HG03175 (cell line): Measurements from ENCODE around the gene CEACAM19.
"Not testable (repeated sequence)": the region's sequence is repeated elsewhere in the genome, so short reads cannot be mapped to it uniquely, and the experiment has no call there.

Experiments
- ATAC-seq: cut with Tn5 transposase; IDR thresholded peaks from one replicate; pipeline ENCODE4 v1.9.1; 2021; ENCODE audit warnings: mild to moderate bottlenecking, moderate library complexity; ENCODE audit not compliant: unreplicated experiment

CEACAM19 gene

DNA sequence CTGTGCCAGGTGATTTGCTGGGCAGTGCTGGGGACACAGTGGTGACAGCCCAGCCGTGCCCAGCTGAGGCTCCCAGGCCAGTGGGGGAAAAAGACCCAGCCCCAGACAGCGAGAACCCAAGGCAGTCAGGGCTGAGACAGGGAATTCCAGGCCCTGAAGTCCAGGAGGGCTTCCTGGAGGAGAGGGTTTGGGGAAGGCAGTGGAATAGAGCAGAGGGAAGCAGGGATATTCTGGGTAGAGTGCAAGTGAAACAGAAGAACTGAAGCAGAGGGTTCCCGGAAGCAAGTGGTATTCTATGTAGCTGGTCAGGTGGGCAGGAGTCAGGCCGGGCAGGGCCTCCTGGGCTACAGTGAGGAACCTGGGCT is 26.4 kb downstream of the CEACAM19 start:
- no peak for ATAC-seq

DNA sequence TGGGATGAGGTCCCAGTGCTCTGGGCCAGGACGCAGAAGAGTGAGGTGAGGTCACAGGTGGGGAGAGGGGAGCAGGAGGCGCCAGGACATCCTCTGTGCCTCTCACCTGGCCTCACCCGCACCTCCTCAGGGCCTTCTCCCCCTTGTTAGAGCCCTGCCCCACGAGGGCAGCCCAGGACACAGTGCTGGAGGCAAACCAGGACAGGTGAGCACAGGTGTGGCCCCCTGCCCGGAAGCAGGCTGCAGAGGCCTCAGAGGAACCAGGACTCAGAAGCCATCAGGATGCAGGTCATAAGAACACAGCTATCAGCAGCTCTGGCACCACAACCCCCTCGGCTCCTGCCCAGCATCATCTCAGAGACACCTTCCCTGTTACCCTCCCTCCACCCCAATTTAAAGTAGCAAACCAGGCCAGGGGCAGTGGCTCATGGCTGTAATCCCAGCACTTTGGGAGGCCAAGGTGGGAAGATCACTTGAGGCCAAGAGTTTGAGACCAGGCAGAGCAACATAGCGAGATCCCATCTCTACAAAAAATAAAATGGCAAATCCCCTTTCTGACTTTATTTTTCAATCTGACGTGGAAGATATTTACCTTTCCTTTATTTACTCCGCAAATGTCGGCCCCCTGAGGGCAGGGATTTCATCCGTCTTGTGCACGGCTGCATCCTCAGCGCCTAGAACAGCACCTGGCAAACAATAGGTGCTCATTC is 27.4 kb downstream of the CEACAM19 start, which contains the start of gene CEACAM16:
TSS of gene CEACAM16 (plus strand) at position 660 of the 710 bp plus-strand sequence. CDS start 2,306 bp downstream, outside the sequence.
- no peak for ATAC-seq

DNA sequence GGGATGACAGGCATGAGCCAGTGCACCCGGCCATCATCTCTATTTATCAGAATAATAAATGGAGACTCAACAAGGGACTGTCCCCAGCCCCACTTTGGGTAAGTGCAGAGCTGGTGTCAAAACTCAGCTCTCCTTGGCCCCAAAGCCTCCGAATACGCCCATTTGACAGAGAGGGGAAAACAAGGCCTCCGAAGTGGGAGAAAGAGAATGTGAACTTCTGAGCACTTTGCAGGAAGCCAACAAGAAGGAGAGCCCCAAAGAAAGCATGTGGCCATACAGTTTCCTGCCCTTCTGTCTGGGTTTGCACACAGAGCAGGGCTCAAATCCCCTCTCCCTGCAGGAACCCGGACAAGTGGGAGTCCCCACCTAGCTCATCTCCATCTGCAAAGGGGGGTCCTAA is 29.3 kb downstream of the CEACAM19 start:
- no peak for ATAC-seq

DNA sequence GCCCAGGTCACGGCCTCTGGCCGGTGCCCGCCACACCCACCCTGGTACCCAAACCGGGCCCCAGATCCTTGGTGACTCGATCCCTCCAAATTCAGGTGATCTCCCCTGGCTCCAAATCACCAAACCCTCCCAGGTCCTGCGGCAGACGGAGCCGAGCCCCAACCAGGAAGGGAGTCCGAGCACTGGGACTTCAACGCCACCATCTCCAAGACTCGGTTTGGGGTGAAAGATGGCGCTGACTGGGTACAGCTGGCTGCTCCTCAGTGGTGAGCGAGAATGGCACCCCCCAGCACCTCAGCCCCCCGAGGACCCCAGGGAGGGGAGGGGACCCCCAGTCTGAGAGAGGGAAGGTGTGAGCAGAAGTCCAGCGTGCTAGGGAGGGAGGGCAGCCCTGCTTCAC is 29.9 kb downstream of the CEACAM19 start:
- no peak for ATAC-seq

DNA sequence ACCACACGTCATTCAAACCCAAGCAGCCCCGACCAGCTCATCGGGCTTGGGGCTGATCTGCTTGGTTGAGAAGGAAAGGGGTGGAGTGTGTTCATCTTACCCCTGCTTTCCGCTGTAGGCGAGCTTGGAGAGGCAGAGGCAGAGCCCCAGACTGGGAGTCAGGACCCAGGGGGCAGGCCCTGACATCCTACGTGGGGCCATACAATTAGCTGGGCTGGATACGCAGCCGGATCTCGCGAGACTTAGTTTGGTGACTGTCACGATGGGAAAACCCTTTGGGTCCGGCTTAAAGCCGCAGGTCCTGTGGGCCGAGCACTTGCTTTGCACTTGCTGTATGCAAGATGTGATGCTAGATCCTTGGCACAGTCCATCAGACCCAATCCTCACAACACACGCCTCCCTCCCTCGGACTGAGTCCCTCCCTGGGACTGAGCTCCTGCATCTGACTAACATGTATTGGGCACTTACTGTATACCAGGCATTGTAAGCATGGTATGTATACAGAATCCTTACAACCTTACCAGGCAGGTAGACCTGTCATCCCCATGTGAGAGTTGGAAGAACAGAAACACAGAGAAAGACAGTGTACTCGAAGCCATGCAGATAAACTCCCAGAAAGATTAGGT is 31.4 kb downstream of the CEACAM19 start:
- no peak for ATAC-seq

DNA sequence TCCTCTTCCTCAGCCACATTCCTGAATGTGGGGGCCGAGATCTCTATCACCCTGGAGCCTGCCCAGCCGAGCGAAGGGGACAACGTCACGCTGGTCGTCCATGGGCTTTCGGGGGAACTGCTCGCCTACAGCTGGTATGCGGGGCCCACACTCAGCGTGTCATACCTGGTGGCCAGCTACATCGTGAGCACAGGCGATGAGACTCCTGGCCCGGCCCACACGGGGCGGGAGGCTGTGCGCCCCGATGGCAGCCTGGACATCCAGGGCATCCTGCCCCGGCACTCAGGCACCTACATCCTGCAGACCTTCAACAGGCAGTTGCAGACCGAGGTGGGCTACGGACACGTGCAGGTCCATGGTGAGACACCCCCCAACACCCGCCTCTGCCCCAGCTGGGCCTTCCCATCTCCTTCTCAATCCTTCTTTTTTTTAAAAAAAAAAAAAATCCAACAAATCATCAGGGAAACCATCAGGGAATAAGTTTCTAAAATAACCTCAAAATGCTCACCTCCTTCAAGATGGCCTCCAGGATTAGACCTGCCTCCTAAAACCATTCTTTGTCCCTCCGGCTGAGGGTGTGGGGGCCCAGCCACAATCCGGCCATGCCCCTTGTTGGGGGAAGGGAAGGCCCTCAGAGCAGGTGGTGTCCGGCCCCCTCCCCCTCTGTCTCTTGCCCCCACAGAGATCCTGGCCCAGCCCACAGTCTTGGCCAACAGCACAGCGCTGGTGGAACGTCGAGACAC is 32.2 kb downstream of the CEACAM19 start:
- no peak for ATAC-seq

DNA sequence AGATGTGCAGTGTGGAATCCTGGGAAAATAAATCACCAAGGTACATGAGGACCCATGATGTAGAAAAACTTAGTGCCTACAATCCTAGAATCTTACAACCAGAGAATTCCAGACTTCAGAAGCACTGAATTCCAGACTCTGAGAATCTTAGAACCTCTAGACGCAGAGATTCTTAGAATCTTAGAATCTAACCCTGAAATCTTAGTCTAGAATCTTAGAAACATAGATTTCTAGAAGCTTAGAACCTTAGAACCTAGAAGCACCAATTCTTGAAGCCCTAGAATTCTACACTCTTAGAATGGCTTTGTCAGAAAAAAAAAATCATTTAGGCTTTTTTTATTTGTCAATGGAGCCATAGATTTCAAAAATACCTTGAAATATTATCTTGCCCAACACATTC is 33.7 kb downstream of the CEACAM19 start:
- no peak for ATAC-seq

DNA sequence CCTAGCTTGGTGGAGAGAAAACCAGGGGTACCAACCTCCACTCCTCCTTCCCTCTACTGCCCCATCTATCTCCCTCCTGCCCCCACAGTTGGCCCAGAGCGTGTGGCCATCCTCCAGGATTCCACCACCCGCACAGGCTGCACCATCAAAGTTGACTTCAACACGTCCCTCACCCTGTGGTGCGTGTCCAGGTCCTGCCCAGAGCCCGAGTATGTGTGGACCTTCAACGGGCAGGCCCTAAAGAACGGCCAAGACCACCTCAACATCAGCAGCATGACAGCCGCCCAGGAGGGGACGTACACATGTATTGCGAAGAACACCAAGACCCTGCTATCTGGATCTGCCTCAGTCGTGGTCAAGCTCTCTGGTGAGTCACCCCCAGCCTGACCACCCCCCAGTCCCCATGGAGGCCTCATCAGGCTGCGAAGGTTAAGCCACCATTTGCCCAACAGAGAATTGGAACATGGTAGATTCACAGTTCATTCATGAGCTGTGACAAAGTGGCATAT is 34.3 kb downstream of the CEACAM19 start:
- no peak for ATAC-seq

DNA sequence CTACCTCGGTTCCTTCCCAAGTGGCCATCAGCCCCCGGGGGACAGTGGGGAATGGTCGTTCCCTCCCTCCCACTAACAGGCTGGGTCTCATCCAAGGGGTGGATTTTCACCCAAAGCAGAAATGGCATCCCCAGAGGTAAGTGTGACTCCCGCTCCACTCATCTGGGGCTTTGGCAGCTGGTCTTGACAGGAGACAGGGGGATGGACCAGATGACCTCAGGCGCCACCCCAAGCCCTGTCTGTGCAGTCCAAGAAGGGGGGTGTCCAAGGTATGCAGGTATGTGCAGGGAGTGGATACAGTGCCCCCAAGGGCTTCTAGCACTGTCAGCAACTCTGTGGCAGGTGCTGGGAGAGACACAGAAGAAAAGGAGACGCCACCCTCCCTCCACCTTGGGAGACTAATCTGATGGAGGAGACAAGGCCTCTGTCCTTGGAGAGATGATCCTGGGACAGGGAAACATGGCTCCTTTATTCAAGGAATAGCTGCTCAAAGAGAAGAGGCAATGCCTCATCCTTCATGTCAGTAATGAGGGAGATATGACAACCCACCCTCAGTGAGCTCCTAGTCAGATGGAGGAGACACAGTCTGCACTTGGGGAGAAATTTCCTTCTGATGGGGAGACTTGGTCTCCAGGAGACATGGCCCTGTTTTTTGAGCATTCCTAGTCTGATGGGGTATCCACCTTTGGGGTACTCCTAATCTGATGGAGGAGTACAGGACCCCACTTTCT is 35.4 kb downstream of the CEACAM19 start:
- no peak for ATAC-seq

DNA sequence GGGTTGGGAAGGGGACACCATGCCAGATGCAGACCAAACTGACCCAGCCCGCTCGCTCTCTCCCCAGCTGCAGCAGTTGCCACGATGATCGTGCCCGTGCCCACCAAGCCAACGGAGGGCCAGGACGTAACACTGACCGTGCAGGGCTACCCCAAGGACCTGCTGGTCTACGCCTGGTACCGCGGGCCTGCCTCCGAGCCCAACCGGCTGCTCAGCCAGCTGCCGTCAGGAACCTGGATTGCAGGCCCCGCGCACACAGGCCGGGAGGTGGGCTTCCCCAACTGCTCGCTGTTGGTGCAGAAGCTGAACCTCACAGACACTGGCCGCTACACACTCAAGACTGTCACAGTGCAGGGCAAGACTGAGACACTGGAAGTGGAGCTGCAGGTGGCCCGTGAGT is 36.5 kb downstream of the CEACAM19 start:
- ATAC-seq: no peak

DNA sequence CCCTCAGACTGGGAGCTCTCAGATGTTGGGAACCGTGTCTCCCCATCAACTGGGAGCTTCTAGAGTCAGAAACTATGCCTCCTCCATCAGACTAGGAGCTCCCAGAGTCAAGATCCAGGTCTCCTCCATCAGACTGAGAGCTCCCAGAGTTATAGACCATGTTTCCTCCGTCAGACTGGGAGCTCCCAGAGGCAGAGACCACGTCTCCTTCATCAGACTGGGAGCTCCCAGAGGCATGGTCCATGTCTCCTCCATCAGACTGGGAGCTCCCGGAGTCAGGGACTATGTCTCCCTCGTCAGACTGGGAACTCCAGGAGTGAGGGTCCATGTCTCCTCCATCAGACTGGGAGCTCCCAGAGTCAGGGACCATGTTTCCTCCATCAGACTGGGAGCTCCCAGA is 37.7 kb downstream of the CEACAM19 start:
- no peak for ATAC-seq

DNA sequence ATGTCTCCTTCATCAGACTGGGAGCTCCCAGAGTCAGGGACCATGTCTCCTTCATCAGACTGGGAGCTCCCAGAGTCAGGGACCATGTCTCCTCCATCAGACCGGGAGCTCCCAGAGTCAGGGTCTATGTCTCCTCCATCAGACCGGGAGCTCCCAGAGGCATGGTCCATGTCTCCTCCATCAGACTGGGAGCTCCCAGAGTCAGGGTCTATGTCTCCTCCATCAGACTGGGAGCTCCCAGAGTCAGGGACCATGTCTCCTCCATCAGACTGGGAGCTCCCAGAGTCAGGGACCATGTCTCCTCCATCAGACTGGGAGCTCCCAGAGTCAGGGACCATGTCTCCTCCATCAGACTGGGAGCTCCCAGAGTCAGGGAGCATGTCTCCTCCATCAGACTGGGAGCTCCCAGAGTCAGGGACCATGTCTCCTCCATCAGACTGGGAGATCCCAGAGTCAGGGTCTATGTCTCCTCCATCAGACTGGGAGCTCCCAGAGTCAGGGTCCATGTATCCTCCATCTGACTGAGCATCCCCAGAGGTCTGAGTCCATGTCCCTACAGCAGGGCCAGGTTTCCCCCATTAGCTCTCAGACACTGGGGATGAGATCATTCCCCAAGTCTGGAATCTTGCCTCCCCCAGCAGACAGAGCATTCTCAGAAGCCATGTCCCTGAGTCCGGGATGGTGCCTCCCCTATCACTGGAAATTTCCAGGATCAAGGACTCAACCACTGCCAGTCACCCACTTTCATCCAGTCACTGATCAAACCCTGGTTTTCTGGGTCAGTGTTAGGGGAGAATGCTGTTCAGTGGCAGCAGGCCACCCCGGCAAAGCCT is 38.4 kb downstream of the CEACAM19 start:
- not testable (repeated sequence) for ATAC-seq

DNA sequence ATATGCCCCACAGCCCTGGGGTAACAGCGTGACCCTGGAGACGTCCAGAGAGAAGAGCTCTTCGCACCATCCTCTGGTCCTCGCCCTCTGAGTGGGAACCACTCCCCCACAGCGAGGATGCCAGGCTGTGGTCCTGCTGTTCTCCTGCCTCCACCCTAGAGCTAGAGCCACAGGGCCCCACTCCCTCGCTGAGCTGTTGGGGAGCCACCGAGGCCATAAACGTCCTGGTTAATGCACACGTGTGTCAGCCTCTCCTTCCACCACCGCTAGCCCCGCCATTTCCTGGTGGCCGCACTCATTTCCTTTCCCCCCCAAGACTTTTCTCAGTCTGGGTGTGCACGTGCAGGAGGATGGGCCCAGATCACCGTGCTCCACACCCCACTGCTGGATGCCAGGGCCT is 39.2 kb downstream of the CEACAM19 start:
- no peak for ATAC-seq

DNA sequence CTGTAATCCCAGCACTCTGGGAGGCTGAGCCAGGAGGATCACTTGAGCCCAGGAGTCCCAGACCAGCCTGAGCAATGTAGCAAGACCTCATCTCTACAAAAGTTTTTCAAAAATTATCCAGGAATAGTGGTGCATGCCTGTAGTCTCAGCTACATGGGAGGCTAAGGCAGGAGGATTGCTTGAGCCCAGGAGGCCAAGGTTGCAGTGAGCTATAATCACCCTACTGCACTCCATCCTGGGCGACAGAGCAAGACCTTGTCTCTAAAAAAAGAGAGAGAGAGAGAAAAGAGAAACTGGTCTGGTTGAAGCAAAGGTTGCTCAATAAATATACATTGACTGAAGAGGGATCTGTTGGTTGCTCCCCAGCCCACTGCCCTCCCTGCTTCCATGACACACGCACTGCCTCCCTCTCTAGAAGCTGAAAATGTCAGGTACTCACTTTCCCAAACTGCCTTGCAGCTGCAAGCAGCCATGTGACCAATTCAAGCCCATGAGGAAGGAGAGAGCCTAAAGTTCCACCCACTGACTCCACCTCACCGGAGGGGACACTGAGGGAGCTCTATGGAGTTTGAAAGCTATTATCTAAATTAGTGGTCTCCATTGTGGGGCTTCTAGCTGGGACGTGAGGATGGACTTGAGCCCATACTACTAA is 41.7 kb downstream of the CEACAM19 start:
- ATAC-seq: no peak

DNA sequence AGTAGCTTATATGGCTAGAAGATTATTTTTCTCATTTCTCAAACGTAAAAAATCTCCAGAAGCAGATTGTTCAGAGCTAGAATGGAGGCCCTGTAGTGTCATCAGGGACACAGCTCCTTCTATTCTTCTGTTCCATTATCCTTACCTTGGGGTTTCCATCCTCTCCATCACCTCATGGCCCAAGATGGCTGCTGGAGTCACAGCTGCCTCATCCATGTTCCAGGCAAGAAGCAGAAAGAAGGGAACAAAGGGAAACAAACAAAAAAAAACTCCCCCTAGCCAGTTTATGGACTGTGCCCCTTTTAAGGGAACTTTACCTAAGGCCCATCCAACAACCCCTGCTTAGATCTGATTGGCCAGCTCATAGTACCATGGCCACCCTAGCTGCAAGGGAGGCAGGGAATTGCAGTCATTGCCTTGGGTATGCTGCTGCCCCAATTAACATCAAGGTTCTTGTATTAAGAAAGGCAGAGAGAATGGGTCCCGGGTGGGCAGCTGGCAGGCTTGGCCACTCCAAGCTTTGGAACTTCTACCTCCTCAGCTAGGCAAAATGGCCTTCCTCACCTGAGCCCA is 43.4 kb downstream of the CEACAM19 start:
- no peak for ATAC-seq

DNA sequence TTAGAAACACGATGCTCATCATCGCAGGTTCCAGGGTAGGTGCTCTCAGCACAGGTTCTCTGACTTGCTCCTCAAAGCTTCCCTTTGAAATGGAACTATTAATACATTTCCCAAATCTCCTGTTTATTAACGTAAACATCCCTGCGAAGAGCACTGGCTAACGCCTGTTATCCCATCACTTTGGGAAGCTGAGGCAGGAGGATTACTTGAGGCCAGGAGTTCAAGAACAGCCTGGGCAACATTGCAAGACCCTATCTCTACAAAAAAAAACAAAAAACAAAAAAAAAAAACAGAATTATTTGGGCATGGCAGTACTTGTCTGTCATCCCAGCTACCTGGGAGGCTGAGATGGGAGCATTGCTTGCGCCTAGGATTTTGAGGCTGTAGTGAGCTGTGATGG is 46.3 kb downstream of the CEACAM19 start:
- no peak for ATAC-seq

DNA sequence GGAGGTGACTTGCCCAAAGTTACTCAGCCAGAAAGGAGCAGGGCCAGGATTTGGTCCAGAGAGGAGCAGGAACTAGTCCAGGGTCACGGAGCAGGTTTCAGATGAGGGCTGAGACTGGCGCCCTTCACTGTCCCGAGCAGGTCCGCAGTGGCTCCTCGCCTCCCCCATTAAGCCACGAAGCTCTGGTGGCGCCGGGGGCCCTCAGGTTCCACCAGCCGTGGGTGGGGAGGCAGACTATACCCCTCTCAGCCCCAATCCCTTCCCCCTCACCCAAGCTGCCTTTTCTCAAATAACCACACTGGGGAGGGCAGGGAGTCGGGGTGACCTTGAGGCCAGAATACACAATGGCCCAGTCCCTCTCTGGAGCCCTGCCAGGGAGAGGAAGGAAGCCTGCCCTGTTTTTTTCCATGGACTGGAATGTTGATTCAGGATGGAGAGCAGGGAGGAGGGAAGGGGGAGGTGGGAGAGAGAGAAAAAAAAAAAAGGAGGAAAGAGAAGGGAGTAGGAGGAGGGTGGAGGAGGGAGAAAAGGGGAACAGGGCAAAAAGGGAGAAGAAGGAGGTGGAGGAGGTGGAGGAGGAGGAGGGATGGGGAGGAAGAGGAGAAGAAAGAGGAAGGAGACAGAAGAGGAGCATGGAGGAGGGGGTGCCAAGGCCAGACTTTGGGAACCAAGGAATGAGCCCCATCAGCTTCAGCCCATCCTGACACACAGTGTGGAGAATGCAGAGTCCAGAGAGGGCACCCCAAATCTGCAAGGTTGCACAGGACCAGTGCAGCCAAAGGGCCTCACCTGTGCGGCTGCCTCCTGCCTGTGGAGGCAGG is 47.4 kb downstream of the CEACAM19 start:
- ATAC-seq: no peak

DNA sequence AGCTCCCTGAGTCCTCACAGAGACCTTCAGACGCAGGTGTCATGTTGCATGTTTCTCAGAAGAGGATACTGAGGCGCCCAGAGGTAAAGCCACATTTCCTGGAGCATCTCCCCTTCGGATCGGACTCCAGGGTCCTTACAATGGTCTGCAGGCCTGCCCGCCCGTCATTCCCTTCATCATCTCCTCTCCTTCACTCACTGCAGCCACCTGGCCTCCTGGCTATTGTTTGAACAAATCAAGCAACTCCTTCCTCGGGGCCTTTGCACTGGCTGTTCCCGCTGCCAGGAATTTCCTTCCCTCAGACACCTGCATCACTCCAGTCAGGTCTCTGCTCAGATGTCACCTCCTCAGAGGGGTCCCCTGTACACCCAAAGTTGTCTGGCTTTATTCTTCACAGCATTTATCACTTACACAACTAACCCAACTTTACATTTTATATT is 48.0 kb downstream of the CEACAM19 start:
- ATAC-seq: no peak
